ENCODE measurements around the gene CASZ1.

The CASZ1 gene

GRCh38 chr1:10664251-10664650, 132.2 kb downstream of the CASZ1 start:
- DNase-seq: no peak
- intact Hi-C loops (cut with DNase I): no loop called here

GRCh38 chr1:10663678-10664035, 132.8 kb downstream of the CASZ1 start:
- DNase-seq: peak; percentile 49 to 94 (median 67)
- intact Hi-C loops (cut with DNase I): no loop called here

- intact Hi-C loops (cut with DNase I): no loop called here
- DNase-seq: no peak
These were observed 133.4 kb downstream of the CASZ1 start for GRCh38 chr1:10662824-10663677.

- intact Hi-C loops (cut with DNase I): no loop called here
- no peak for DNase-seq
These were observed 134.3 kb downstream of the CASZ1 start for GRCh38 chr1:10662090-10662688.

GRCh38 chr1:10661453-10661852, 135.0 kb downstream of the CASZ1 start:
- no peak for DNase-seq
- intact Hi-C loops (cut with DNase I): no loop called here

GRCh38 chr1:10659646-10660540, 136.6 kb downstream of the CASZ1 start:
- intact Hi-C loops (cut with DNase I): no loop called here

GRCh38 chr1:10659218-10659617, 137.2 kb downstream of the CASZ1 start:
- intact Hi-C loops (cut with DNase I): no loop called here
- no peak for DNase-seq

More at GRCh38 chr1:10659646-10660540, 136.6 kb downstream of the CASZ1 start:
- DNase-seq: no peak

- intact Hi-C loops (cut with DNase I): no loop called here
- DNase-seq: no peak
These were observed 137.9 kb downstream of the CASZ1 start for GRCh38 chr1:10658396-10659066.

- intact Hi-C loops (cut with DNase I): no loop called here
- no peak for DNase-seq
These were observed 139.2 kb downstream of the CASZ1 start for GRCh38 chr1:10657088-10657847.

- intact Hi-C loops (cut with DNase I): no loop called here
- DNase-seq: no peak
These were observed 140.0 kb downstream of the CASZ1 start for GRCh38 chr1:10656431-10656830.

GRCh38 chr1:10655002-10655401, 141.4 kb downstream of the CASZ1 start:
- intact Hi-C loops (cut with DNase I): no loop called here
- DNase-seq: no peak

GRCh38 chr1:10653370-10654125, 142.9 kb downstream of the CASZ1 start:
- intact Hi-C loops (cut with DNase I): no loop called here

GRCh38 chr1:10652626-10653025, 143.8 kb downstream of the CASZ1 start:
- intact Hi-C loops (cut with DNase I): no loop called here
- DNase-seq: no peak

More at GRCh38 chr1:10653370-10654125, 142.9 kb downstream of the CASZ1 start:
- no peak for DNase-seq

- intact Hi-C loops (cut with DNase I): no loop called here
- DNase-seq: no peak
These were observed 144.7 kb downstream of the CASZ1 start for GRCh38 chr1:10651793-10652192.

- intact Hi-C loops (cut with DNase I): no loop called here
- no peak for DNase-seq
These were observed 145.1 kb downstream of the CASZ1 start for GRCh38 chr1:10651389-10651766.

GRCh38 chr1:10650556-10651388, 145.7 kb downstream of the CASZ1 start:
- no peak for DNase-seq
- intact Hi-C loops (cut with DNase I): no loop called here

- no peak for DNase-seq
- intact Hi-C loops (cut with DNase I): no loop called here
These were observed 146.8 kb downstream of the CASZ1 start for GRCh38 chr1:10649517-10650201.
